ENCODE results near the gene MED4. TPM values are rescaled to one million over a fixed set of nuclear protein-coding genes. Genes with fewer than 3 reads are reported as not detected.

The MED4 gene
- total and polyA plus RNA-seq, 2 donors (not counting 1 experiment from before 2014, with no cell fraction given): 15.4 to 50.1 TPM

GRCh38 chr13:48097793-48098192 lies 2.9 kb upstream of the MED4 start:
- no peak overlapping the region for H3K4me3 Mint-ChIP-seq
- peaks cover 32% of the 10 kb centered on the region for H3K79me2 ChIP-seq (ENCODE audit: control insufficient read depth, insufficient read depth, low read length)
- intact Hi-C loops (cut with micrococcal nuclease): loop anchor here (5.0 to 10.0 kb wide), 2 partner anchors 880 to 1303 kb away; partner anchors contain the start of genes ESD and FNDC3A
- DNase-seq (no peak), ATAC-seq (ENCODE audit: low read depth) (no peak)
- POLR2A ChIA-PET: no interaction called here
- no peak overlapping the region for H2AFZ ChIP-seq (ENCODE audit: insufficient read depth, low read depth, low read length, poor library complexity, severe bottlenecking)
- H3K27me3 Mint-ChIP-seq: peaks cover 14% of the 10 kb centered on the region
- H3K4me1 ChIP-seq (ENCODE audit: control insufficient read depth in 2 of 2, insufficient read depth in 2 of 2, low read length in 2 of 2): peaks cover 13% of the 10 kb centered on the region in 2 donors
- peaks cover 0 to under 1% (median 0%) of the 10 kb centered on the region in 4 experiments for H3K27me3 ChIP-seq (replicated peaks in 1 of 4; ENCODE audit: control extremely low read depth in 1 of 4, control insufficient read depth in 3 of 4, insufficient read depth in 4 of 4, low read length in 3 of 4)
- H3K27ac Mint-ChIP-seq: no peak overlapping the region
- WGBS (ENCODE audit: insufficient coverage): 82% methylated on average over 2 of the region's 4 CpGs
- no peaks in the 10 kb centered on the region for H3K36me3 ChIP-seq (replicated peaks in 1 of 2; ENCODE audit: control extremely low read depth in 1 of 2, control insufficient read depth in 1 of 2, extremely low read depth in 1 of 2, insufficient read depth in 2 of 2, low read length in 1 of 2)
- H3K4me2 ChIP-seq (replicated peaks; ENCODE audit: low read depth, low read length, poor library complexity, severe bottlenecking): no peak overlapping the region
- peaks cover 3% of the 10 kb centered on the region for H3K9me3 Mint-ChIP-seq (ENCODE audit: insufficient read depth)
- peaks cover 19% of the 10 kb centered on the region for H3K4me1 Mint-ChIP-seq
- H3K27ac ChIP-seq (ENCODE audit: low read length in 2 of 2): no peak overlapping the region
- H4K20me1 ChIP-seq (ENCODE audit: control insufficient read depth, insufficient read depth, low read length, poor library complexity, severe bottlenecking): peaks cover 13% of the 10 kb centered on the region
- peaks cover 0 to 5% (median 0%) of the 10 kb centered on the region in 3 donors for H3K9me3 ChIP-seq (ENCODE audit: control extremely low read depth in 1 of 3, control insufficient read depth in 2 of 3, insufficient read depth in 1 of 3, low read length in 2 of 3)
- H3K9ac ChIP-seq (ENCODE audit: low read length): no peak overlapping the region
- no peak overlapping the region for H3K4me3 ChIP-seq (ENCODE audit: control extremely low read depth in 1 of 5, extremely low read depth in 1 of 5, insufficient read depth in 1 of 5, low read depth in 2 of 5, low read length in 4 of 5)
- CTCF ChIA-PET: interaction anchor here (0.7 to 1.2 kb wide), 3 partner anchors 19 to 236 kb away, joined by 3 read pairs; no protein-coding TSS in a partner anchor
- no peak for TF ChIP-seq EZH2 (IDR thresholded peaks at IDR 0.05; ENCODE audit: borderline replicate concordance, insufficient read depth, low read depth, low read length, poor library complexity, severe bottlenecking)
- no peak for TF ChIP-seq CTCF (IDR thresholded peaks at IDR 0.05)

GRCh38 chr13:48096670-48097069 lies 1.8 kb upstream of the MED4 start:
- H3K4me2 ChIP-seq (replicated peaks; ENCODE audit: low read depth, low read length, poor library complexity, severe bottlenecking): no peak overlapping the region
- no peak for DNase-seq
- H3K4me3 ChIP-seq (ENCODE audit: control extremely low read depth in 1 of 5, extremely low read depth in 1 of 5, insufficient read depth in 1 of 5, low read depth in 2 of 5, low read length in 4 of 5): no peak overlapping the region
- ATAC-seq (ENCODE audit: low read depth): no peak
- H3K79me2 ChIP-seq (ENCODE audit: control insufficient read depth, insufficient read depth, low read length): peaks cover 43% of the 10 kb centered on the region
- H3K4me1 Mint-ChIP-seq: peaks cover 27% of the 10 kb centered on the region
- H3K27me3 ChIP-seq (replicated peaks in 1 of 4; ENCODE audit: control extremely low read depth in 1 of 4, control insufficient read depth in 3 of 4, insufficient read depth in 4 of 4, low read length in 3 of 4): no peaks in the 10 kb centered on the region
- H3K27me3 Mint-ChIP-seq: peaks cover 10% of the 10 kb centered on the region
- WGBS (ENCODE audit: insufficient coverage): no CpG with 5 or more reads among the region's 3 CpGs
- H3K9me3 Mint-ChIP-seq (ENCODE audit: insufficient read depth): peaks cover 3% of the 10 kb centered on the region
- H2AFZ ChIP-seq (ENCODE audit: insufficient read depth, low read depth, low read length, poor library complexity, severe bottlenecking): no peak overlapping the region
- no peak overlapping the region for H3K27ac Mint-ChIP-seq
- POLR2A ChIA-PET: no interaction called here
- TF ChIP-seq EZH2 (IDR thresholded peaks at IDR 0.05; ENCODE audit: borderline replicate concordance, insufficient read depth, low read depth, low read length, poor library complexity, severe bottlenecking) (no peak), CTCF (IDR thresholded peaks at IDR 0.05) (no peak)
- CTCF ChIA-PET: no interaction called here
- intact Hi-C loops (cut with micrococcal nuclease): loop anchor here (5.0 to 10.0 kb wide), 2 partner anchors 881 to 1302 kb away; partner anchors contain the start of genes ESD and FNDC3A
- H3K36me3 ChIP-seq (replicated peaks in 1 of 2; ENCODE audit: control extremely low read depth in 1 of 2, control insufficient read depth in 1 of 2, extremely low read depth in 1 of 2, insufficient read depth in 2 of 2, low read length in 1 of 2): no peaks in the 10 kb centered on the region
- H3K27ac ChIP-seq (ENCODE audit: low read length in 2 of 2): no peak overlapping the region
- peaks cover 21% of the 10 kb centered on the region for H4K20me1 ChIP-seq (ENCODE audit: control insufficient read depth, insufficient read depth, low read length, poor library complexity, severe bottlenecking)
- no peak overlapping the region for H3K4me3 Mint-ChIP-seq
- peaks cover 0 to 5% (median 0%) of the 10 kb centered on the region in 3 donors for H3K9me3 ChIP-seq (ENCODE audit: control extremely low read depth in 1 of 3, control insufficient read depth in 2 of 3, insufficient read depth in 1 of 3, low read length in 2 of 3)
- H3K9ac ChIP-seq (ENCODE audit: low read length): no peak overlapping the region
- peaks cover 16 to 17% of the 10 kb centered on the region in 2 donors for H3K4me1 ChIP-seq (ENCODE audit: control insufficient read depth in 2 of 2, insufficient read depth in 2 of 2, low read length in 2 of 2)
